Measurements from ENCODE around the gene DNAJC13.

The DNAJC13 gene

GRCh38 chr3:132461544-132461943, 44.2 kb downstream of the DNAJC13 start:
- Histone ChIP-seq H3K27ac (no peak overlapping the region), H3K4me3 (no peak overlapping the region)
- DNase-seq (ENCODE audit: low spot score) = no peak
- TF ChIP-seq CTCF (IDR thresholded peaks at IDR 0.05) = no peak

- Histone ChIP-seq H3K4me3 (no peak overlapping the region), H3K27ac (no peak overlapping the region)
- no peak for TF ChIP-seq CTCF (IDR thresholded peaks at IDR 0.05)
- DNase-seq (ENCODE audit: low spot score) = no peak
Observed at GRCh38 chr3:132464066-132464465, 46.8 kb downstream of the DNAJC13 start.

GRCh38 chr3:132469326-132469725, 52.0 kb downstream of the DNAJC13 start:
- Histone ChIP-seq H3K27ac (no peak overlapping the region), H3K4me3 (no peak overlapping the region)
- no peak for TF ChIP-seq CTCF (IDR thresholded peaks at IDR 0.05)
- DNase-seq (ENCODE audit: low spot score) = no peak

- TF ChIP-seq CTCF (IDR thresholded peaks at IDR 0.05) = no peak
- H3K4me3 ChIP-seq = no peak overlapping the region
- DNase-seq (ENCODE audit: low spot score) = no peak
- no peak overlapping the region for H3K27ac ChIP-seq
Observed at GRCh38 chr3:132486099-132486498, 68.8 kb downstream of the DNAJC13 start.

GRCh38 chr3:132488151-132488550, 70.8 kb downstream of the DNAJC13 start:
- no peak for TF ChIP-seq CTCF (IDR thresholded peaks at IDR 0.05)
- Histone ChIP-seq H3K4me3 (no peak overlapping the region), H3K27ac (no peak overlapping the region)
- no peak for DNase-seq (ENCODE audit: low spot score)

GRCh38 chr3:132499071-132499470, 81.8 kb downstream of the DNAJC13 start:
- TF ChIP-seq CTCF (IDR thresholded peaks at IDR 0.05) = no peak
- DNase-seq (ENCODE audit: low spot score) = no peak

GRCh38 chr3:132503559-132503958, 86.3 kb downstream of the DNAJC13 start:
- TF ChIP-seq CTCF (IDR thresholded peaks at IDR 0.05) = no peak
- H3K27ac ChIP-seq = no peak overlapping the region
- no peak for DNase-seq (ENCODE audit: low spot score)
- H3K4me3 ChIP-seq = no peak overlapping the region

More at GRCh38 chr3:132499071-132499470, 81.8 kb downstream of the DNAJC13 start:
- no peak overlapping the region for H3K4me3 ChIP-seq
- H3K27ac ChIP-seq = no peak overlapping the region
